HG03175 (cell line): Measurements from ENCODE around the gene ARSJ.

Source experiments
- ATAC-seq: cut with Tn5 transposase; IDR thresholded peaks from one replicate; pipeline ENCODE4 v1.9.1; 2021; ENCODE audit warnings: mild to moderate bottlenecking, moderate library complexity; ENCODE audit not compliant: unreplicated experiment

The ARSJ gene

DNA sequence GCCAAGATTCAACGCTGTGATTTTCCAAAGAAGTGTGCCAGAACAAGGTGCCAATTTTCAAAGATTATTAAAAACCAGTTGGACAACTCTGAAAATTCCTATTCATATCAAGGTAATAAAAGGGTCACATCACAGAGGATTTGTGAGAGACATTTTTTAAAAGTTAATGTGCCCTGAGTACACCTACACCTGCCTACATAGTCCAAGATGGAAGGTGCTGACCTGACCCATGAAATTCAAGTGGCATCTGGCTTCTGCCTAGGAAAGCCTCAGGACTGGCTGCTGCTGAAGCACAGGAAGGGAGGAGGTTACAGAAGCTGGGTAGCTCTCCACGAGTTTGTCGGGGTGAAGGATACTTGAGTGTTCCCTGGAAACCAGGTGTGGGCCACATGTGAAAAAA, 11.4 kb upstream of the ARSJ start:
- no peak for ATAC-seq

DNA sequence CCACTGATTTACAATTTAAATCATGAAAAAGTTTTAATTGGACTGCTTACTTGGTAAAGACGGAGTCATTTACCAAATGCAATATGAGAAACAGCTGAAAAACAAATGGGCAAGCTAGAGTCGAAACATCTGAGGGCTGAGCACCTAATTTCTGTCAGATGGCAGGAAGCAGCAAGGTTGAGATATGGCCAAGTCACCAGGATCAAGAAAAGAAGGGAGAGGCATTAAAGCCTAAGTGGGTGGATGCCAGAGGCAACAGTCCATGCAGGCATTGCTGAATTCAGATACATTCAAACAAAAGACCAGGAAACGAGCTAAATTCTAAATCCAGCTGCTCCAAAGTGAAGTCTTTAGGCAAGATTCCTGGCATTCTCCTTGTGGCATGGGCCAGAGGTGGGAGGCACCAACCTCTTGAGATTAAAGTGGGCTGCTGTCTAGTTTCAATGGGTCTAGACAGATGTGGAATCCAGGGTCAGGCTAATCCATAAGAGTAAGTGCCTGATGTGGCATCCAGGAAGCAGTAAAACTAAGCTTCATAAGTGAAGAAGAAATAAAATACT, 8.0 kb upstream of the ARSJ start:
- no peak for ATAC-seq

GRCh38 chr4:113982181-113982580, 2.7 kb upstream of the ARSJ start:
- ATAC-seq = no peak

DNA sequence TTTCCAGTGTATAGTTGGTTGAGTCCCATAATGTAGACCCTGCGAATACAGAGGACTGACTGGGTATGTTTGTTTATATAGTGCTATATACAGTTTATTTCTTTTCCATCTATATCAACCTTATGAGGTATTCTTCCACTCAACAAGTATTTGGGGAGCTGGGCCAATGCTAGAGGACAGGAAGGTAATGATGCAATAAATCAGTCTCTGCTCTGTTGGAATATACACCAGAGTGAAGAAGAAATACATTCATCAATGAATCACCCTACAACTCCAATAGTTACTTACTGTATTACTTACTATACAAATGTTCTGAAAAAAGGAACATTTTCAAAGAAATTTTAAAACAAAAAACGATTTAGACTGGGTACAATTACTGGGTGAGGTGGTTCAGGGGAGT, 2.1 kb upstream of the ARSJ start:
- no peak for ATAC-seq

GRCh38 chr4:113979905-113980615, 613 bp upstream of the ARSJ start:
- no peak for ATAC-seq

DNA sequence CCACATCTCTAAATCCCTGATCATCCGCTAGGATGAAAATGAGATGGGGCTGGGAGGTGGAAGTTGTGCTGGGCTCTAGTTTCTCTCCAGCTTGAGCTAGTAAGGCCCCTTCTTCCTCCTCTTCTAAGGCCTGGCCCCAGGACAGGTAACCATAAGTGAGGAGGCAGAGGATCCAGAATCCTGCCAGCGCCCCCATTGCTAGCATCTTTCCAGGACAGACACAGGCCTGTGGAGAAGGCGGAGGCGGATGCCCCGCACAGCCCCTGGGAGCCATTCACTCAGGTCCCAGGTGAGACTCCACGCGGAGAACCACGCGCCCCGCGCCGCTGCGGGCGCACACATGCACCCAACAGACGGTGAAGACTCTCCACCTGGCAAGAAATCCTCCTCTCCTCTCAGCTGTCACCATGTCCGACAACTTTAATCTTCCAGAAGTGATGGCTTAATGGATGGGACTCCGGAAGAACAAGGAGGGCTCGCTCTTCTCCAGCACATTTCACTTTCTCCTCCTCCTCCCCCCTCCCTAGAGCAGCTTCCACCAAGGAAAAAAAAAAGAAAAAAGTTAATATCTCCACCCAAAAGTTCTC, 793 bp downstream of the ARSJ start:
- ATAC-seq = no peak

- ATAC-seq = no peak
Measured at GRCh38 chr4:113978105-113978504, 1.3 kb downstream of the ARSJ start.

DNA sequence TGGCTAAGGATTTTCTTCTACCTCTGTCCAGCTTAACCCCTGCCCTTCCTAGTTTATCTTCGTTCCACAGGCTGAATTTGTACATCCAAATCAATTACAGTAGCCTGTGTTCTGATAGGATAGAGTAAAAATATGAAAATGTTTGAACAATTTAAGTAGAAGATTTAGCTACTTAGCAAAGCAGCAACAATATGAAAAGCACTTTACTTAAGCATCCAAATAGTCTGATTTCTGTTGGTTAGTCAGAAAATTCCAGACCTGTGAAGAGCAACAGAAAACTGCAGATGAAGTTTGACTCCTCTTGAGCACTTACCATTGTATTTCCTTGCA, 2.0 kb downstream of the ARSJ start:
- ATAC-seq = no peak

- ATAC-seq = no peak
Measured at GRCh38 chr4:113976741-113977525, 2.5 kb downstream of the ARSJ start.

DNA sequence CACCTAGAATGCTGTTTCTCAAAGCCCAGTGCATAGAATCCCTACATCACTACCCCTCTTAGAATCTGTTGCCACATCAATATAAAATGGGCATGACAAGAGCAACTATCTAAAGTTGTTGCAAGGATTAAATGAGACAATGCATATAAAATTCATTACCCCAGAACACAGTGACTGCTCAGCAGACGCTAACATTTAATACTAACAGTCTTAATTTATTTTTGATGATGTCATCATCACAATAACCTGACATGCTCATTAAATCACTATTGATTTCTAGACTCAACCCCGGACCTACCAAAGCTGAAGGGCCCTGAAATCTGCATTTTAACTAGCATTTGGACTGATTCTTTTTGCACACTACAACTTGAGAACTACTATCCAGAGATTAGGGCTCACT, 3.9 kb downstream of the ARSJ start:
- no peak for ATAC-seq

DNA sequence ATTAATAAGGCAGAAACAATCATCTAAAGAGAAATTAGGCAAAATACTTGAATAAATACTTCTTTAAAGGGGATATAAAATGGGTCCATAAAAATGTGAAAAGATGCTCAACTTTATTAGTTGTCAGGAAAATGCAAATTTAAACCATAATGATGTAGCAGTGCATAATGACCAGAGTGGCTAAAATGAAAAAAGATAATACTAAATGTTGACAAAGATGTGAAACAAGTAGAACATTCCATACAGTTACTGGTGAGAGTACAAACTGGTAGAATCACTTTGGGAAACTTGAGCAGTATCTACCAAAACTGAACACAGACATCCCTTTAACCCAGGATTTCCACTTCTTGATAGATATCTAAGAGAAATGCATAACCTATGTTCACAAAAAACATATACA, 5.0 kb downstream of the ARSJ start:
- no peak for ATAC-seq

GRCh38 chr4:113973345-113973744, 6.1 kb downstream of the ARSJ start:
- no peak for ATAC-seq

DNA sequence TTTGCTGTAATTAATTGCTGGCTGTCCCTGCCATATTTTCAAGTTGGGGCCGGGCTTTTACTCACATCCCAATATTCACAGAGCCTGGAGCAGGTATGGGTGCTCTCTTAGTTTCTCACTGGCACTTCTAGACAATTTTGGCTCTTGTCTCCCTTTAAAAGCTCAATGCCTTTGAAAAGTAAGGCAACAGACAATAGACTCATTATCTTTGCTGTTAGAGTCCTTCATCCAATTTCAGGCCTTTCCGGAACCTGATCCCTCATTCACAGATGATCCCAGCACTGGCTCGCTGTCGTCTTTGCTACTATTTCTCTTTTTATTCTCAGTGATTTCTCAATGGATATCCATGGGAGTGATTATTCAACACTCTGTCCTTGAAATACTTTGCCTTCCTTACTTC, 6.7 kb downstream of the ARSJ start:
- no peak for ATAC-seq

- ATAC-seq = no peak
Measured at GRCh38 chr4:113971706-113972360, 7.6 kb downstream of the ARSJ start.

DNA sequence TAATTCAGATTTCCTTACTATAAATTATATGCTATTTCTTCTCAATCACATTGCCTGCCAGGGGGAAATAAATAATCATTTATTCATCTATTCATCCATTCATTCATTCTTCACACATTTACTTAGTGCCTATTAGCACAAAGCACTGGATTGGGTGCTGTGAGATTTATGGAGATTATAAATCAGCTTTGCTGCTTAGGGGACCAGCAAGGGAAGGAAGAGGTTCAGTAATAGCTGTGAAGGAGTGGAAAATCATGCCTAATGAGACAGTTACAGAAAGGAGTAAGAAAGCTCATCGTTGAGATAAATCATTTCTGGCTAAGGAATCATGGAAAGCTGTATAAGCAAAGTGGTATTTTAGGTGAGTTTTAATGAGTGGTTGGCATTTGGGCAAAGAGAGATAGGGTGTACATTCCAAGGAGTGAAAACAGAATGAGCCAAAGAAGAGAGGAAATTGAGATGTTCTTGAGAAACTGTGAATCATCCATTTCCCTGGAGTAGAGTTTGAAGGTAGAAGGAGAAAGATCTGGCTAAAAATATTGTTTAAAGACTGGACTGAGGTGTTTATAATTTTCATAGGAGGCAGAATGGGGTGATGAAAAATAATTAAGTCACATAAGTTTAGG, 9.6 kb downstream of the ARSJ start:
- no peak for ATAC-seq

DNA sequence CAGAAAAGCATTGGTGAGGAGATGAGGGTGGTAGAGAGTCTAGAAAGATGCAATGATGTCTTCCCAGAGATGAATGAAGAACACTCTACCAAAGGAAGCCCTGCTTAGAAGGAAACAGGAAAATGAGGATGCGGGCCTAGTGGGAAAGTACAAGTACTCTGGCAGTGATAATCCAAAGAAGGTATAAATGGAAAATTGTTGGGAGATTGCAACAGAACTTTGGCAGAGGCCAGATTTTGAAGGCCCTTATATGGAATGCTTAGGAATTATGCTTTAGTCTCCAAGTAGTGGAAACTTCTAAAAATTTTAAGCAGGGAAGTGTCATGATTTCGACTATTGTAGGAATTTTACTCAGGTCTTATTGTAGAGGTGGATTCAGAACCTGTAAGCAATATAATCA, 11.0 kb downstream of the ARSJ start:
- no peak for ATAC-seq

DNA sequence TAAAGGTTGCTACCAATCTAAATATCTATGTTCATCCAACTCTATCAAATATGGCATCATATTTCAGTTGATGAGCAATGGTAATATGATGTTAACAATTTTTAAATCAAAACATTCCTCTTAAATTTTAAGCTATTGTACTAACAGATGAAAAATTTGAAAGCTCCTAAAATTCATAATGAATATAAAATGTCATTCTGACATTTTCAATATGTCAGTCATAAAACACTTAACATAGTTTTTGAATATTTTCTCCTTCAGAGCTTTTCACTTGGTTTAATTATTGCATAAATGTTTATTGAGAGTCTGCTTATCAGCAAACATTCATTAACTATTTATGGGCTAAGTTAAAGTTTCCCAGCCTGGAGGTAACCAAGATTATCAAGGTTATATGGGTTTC, 11.8 kb downstream of the ARSJ start:
- ATAC-seq = no peak

- ATAC-seq = no peak
Measured at GRCh38 chr4:113962719-113963265, 16.7 kb downstream of the ARSJ start.

GRCh38 chr4:113962016-113962347, 17.5 kb downstream of the ARSJ start:
- no peak for ATAC-seq

DNA sequence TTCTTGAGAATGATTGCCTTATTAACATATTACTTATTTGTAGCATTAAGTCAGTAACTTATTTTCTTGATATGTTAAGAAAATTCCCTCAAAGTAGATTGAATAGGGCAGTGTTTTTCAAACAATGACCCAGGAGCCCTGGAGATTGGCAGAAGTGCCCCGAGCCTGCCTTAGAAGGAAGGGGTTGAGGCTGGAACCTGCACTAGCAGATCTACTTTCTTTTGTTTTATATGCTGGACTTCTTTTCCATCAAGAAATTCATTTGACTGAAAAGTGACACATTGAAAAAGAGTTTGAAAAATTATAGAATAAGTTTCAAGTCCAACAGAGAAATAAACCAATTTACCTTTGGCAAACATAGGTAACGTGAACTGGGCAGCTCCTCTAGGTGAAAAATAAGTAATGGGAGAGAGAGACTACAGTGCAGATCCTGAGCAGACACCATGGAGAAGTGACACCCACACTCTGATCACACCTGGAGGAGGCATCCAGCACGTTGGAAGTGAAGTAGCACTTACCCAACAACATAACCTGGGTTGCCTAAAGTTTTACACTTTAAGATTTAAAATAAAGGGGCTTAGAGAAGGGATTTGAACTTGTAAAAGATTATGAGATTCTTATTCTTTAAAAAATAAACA, 18.6 kb downstream of the ARSJ start:
- no peak for ATAC-seq
